Bronchial epithelial cell (primary cell): Measurements from ENCODE around the gene NSUN5. TPM values are rescaled to one million over a fixed set of nuclear protein-coding genes. Genes with fewer than 3 reads are reported as not detected.
A peak's percentile ranks its signal among the peaks of the same experiment; 100 is the strongest.

Experiments used
- DNase-seq: peaks from one replicate; pipeline ENCODE4 v3.0.0-alpha.2; 2010; ENCODE audit warnings: low read depth
- FAIRE-seq: peaks from 2 replicates; lab custom pipeline; 2011; peaks lifted over from hg19 to GRCh38; lab: Jason Lieb, UNC
- H3K27me3 ChIP-seq: 2 replicates; pipeline ENCODE4 v1.5.1; 2011; ENCODE audit warnings: low read length; ENCODE audit not compliant: control insufficient read depth, insufficient read depth
- H3K36me3 ChIP-seq: 2 replicates; pipeline ENCODE4 v1.5.1; 2011; ENCODE audit warnings: low read length; ENCODE audit not compliant: control insufficient read depth, insufficient read depth
- H3K4me3 ChIP-seq: 2 replicates; pipeline ENCODE4 v1.5.1; 2011; ENCODE audit warnings: mild to moderate bottlenecking, low read depth, low read length, control low read depth
- total RNA-seq: library from RNA; depleted of rRNA; stranded (reverse); fragments of >200 nt; gene quantifications from 2 replicates; pipeline ENCODE4 v1.2.1, GENCODE V29; 2014
- TF ChIP-seq, protein P1 (sequence below): IDR thresholded peaks from 2 replicates; pipeline ENCODE4 v1.5.1; 2011; ENCODE audit warnings: mild to moderate bottlenecking, moderate library complexity, low read length, control low read depth, inconsistent platforms; ENCODE audit not compliant: insufficient read depth, severe bottlenecking

NSUN5 gene
- total RNA-seq, 1 donor from 2014 or later, result 50.0 TPM

DNA sequence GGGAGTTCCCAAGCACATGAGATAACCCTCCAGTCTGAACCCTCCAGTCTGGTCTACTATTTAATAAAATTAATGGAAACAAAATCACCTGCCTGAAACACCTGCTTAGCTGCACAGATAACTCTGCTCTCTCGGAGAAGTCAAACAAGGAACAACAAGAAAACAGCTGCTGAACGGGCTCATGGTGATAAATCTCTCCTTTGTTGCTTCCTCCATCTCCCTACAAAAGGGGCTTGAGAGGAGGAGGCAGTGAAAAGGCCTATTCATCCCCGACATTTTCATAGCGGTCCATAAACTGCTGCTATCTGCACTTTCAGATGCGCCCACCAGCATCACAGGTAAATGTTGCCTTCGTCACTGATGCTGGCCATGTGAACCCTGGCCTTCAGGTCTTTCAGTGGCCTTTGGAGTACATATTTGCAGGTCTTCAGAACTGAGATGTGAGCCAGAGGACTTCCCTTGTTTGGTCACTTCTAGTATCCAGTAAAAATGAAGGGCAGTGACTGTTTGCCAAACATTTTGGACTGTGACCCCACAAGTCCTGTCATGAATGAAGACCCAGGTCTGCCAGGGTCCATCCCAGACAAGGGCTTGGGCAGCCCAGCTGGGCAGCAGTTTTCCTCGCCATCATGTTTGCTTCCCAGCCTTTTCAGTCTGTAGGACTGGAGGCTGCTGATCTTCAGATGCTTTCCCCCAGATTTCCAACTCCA lies 35.2 kb upstream of the NSUN5 start:
- TF ChIP-seq, protein P1, sequence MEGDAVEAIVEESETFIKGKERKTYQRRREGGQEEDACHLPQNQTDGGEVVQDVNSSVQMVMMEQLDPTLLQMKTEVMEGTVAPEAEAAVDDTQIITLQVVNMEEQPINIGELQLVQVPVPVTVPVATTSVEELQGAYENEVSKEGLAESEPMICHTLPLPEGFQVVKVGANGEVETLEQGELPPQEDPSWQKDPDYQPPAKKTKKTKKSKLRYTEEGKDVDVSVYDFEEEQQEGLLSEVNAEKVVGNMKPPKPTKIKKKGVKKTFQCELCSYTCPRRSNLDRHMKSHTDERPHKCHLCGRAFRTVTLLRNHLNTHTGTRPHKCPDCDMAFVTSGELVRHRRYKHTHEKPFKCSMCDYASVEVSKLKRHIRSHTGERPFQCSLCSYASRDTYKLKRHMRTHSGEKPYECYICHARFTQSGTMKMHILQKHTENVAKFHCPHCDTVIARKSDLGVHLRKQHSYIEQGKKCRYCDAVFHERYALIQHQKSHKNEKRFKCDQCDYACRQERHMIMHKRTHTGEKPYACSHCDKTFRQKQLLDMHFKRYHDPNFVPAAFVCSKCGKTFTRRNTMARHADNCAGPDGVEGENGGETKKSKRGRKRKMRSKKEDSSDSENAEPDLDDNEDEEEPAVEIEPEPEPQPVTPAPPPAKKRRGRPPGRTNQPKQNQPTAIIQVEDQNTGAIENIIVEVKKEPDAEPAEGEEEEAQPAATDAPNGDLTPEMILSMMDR, result no peak
- FAIRE-seq (no peak), DNase-seq (no peak)
- H3K27me3 ChIP-seq, result peaks cover 2% of the 10 kb centered on the region
- H3K4me3 ChIP-seq, result no peak overlapping the region
- no peaks in the 10 kb centered on the region for H3K36me3 ChIP-seq

GRCh38 chr7:73342645-73343044 lies 34.0 kb upstream of the NSUN5 start:
- no peak overlapping the region for H3K4me3 ChIP-seq
- no peaks in the 10 kb centered on the region for H3K36me3 ChIP-seq
- TF ChIP-seq, protein P1, result peak; percentile 49
- FAIRE-seq (no peak), DNase-seq (peak; percentile 27)
- peaks cover 2% of the 10 kb centered on the region for H3K27me3 ChIP-seq

DNA sequence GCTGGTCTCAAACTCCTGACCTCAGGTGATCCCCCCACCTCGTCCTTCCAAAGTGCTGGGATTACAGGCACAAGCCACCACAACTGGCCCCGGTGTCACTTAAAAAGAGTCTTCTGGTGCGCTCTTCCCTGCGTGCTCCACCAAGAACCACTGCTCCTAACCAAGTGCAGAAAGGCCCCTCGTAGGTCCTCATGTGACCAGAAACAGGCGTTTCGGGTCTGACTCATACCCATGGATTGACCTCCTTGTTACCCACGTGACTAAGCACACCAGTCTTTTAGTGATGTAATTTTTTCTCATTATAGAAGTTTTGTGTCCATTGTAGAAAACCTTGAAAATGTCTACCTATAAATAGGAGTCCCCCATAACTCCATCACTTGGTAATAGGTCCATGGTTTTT lies 33.3 kb upstream of the NSUN5 start:
- Histone ChIP-seq H3K27me3 (peaks cover 2% of the 10 kb centered on the region), H3K4me3 (no peak overlapping the region), H3K36me3 (no peaks in the 10 kb centered on the region)
- DNase-seq (peak; percentile 59), FAIRE-seq (no peak)
- TF ChIP-seq, protein P1, result no peak

- DNase-seq (no peak), FAIRE-seq (no peak)
- H3K27me3 ChIP-seq, result peaks cover 2% of the 10 kb centered on the region
- H3K4me3 ChIP-seq, result no peak overlapping the region
- TF ChIP-seq, protein P1, result no peak
- H3K36me3 ChIP-seq, result no peaks in the 10 kb centered on the region
Observed at GRCh38 chr7:73340514-73340913, 31.9 kb upstream of the NSUN5 start.

- no peak for DNase-seq
- TF ChIP-seq, protein P1, result no peak
- H3K4me3 ChIP-seq, result no peak overlapping the region
- H3K36me3 ChIP-seq, result no peaks in the 10 kb centered on the region
- H3K27me3 ChIP-seq, result peaks cover 4% of the 10 kb centered on the region
- no peak for FAIRE-seq
Observed at GRCh38 chr7:73338321-73338720, 29.7 kb upstream of the NSUN5 start.

- DNase-seq (no peak), FAIRE-seq (no peak)
- Histone ChIP-seq H3K36me3 (no peaks in the 10 kb centered on the region), H3K4me3 (no peak overlapping the region), H3K27me3 (peaks cover 2% of the 10 kb centered on the region)
- TF ChIP-seq, protein P1, result no peak
Observed at GRCh38 chr7:73332447-73332846, 23.8 kb upstream of the NSUN5 start.
